T-helper 1 cell treated with Interleukin-12 subunit alpha and Interleukin-12 subunit beta and Interleukin-4 antibody, amounts not matched to agents 30 μg/mL and 1 μg/mL, for 36 hours (primary cell): ENCODE measurements around the gene UQCR11.

Experiments
- H3K27ac Mint-ChIP-seq: one replicate; pipeline ENCODE4 v1.8.0; 2021; ENCODE audit warnings: mild to moderate bottlenecking, mixed read lengths
- H3K27me3 Mint-ChIP-seq: one replicate; pipeline ENCODE4 v1.8.0; 2021; ENCODE audit warnings: low read depth, mixed read lengths
- H3K36me3 Mint-ChIP-seq: one replicate; pipeline ENCODE4 v1.8.0; 2021; ENCODE audit warnings: low read depth, mixed read lengths
- H3K4me1 Mint-ChIP-seq: one replicate; pipeline ENCODE4 v1.8.0; 2021; ENCODE audit warnings: low read depth, mixed read lengths
- H3K4me3 Mint-ChIP-seq: one replicate; pipeline ENCODE4 v1.8.0; 2021; ENCODE audit warnings: mild to moderate bottlenecking, moderate library complexity, mixed read lengths
- H3K9me3 Mint-ChIP-seq: one replicate; pipeline ENCODE4 v1.8.0; 2021; ENCODE audit warnings: mixed read lengths

Gene UQCR11

DNA sequence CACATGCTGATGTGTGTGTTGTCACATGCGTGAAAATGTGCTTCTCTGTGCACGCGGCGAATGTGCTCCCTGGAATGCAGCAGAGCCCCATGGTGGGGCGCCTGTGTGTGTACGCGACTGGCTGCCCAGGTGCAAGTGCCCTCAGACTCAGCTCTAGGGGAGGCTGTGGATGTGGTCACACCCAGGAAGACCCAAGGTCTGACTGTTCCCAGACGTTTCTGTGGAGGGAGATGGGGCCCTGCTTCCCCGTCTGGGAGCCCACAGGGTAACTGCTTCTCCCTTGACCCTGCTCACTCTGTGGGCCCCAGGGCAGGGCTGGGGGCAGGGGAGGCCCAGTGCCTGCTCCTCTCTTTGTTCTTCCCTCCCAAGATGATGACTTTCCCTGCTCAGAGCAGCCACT is 7.9 kb upstream of the UQCR11 start:
- no peak overlapping the region for H3K4me3 Mint-ChIP-seq

DNA sequence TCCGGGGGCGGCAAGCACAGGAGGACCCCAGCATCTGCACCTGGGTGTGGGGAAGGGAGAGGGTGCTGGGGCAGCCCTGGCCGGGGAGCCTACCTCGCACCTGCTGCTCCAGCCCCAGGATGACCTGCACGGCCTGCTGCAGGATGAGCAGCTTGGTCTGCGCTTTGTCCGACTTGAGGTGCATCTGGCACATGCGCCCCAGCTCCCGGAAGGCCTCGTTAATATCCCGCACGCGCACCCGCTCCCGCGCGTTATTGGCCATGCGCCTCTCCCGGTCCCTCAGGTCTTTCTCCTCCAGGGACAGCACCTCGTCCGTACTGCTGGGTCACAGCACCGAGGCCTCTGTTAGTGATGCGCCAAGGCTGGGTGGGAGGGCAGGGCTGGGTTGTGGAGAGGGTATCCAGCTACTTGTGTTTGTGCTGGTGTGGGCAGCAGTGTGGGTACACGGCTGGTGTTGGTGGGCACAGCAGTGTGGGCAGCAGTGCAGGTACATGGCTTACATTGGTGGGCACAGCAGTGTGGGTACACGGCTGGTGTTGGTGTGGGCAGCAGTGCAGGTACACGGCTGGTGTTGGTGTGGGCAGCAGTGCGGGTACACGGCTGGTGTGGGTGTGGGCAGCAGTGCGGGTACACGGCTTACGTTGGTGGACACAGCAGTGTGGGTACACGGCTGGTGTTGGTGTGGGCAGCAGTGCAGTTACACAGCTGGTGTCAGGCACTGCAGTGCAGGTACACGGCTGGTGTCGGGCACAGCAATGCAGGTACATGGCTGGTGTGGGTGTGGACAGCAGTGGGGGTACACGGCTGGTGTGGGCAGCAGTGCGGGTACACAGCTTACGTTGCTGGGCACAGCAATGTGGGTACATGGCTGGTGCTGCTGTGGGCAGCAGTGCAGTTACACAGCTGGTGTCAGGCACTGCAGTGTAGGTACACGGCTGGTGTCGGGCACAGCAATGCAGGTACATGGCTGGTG is 7.1 kb upstream of the UQCR11 start:
- Mint-ChIP-seq H3K27ac (no peak overlapping the region), H3K4me3 (no peak overlapping the region), H3K9me3 (no peaks in the 10 kb centered on the region), H3K4me1 (peaks cover 11% of the 10 kb centered on the region), H3K36me3 (peaks cover 20% of the 10 kb centered on the region), H3K27me3 (no peaks in the 10 kb centered on the region)

More for the DNA sequence above, 7.9 kb upstream of the UQCR11 start:
- no peaks in the 10 kb centered on the region for H3K27me3 Mint-ChIP-seq
- peaks cover 22% of the 10 kb centered on the region for H3K36me3 Mint-ChIP-seq
- H3K9me3 Mint-ChIP-seq = no peaks in the 10 kb centered on the region
- peaks cover 13% of the 10 kb centered on the region for H3K4me1 Mint-ChIP-seq
- no peak overlapping the region for H3K27ac Mint-ChIP-seq

DNA sequence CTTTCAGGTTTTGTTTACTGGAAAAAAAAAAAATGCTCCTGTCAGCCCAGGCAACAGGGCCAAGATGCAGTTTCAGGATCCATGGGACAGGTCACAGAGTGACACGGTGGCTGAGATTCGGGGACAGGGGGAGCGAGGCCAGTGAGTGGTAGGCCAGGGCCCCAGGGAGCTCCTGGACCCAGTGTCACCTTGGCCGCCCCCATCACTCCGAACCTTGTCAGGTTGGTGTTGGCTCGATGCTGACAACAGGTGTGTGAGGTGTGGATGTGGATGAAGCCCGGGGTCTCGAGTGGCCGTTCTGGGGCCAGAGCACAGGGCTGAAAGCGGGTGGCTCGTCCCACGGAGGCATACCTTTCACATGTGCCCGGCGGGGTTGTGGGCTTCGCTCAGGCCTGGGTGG is 6.1 kb upstream of the UQCR11 start:
- no peaks in the 10 kb centered on the region for H3K9me3 Mint-ChIP-seq
- H3K27me3 Mint-ChIP-seq = no peaks in the 10 kb centered on the region
- H3K36me3 Mint-ChIP-seq = peaks cover 17% of the 10 kb centered on the region
- no peak overlapping the region for H3K27ac Mint-ChIP-seq
- no peak overlapping the region for H3K4me3 Mint-ChIP-seq
- peaks cover 13% of the 10 kb centered on the region for H3K4me1 Mint-ChIP-seq

DNA sequence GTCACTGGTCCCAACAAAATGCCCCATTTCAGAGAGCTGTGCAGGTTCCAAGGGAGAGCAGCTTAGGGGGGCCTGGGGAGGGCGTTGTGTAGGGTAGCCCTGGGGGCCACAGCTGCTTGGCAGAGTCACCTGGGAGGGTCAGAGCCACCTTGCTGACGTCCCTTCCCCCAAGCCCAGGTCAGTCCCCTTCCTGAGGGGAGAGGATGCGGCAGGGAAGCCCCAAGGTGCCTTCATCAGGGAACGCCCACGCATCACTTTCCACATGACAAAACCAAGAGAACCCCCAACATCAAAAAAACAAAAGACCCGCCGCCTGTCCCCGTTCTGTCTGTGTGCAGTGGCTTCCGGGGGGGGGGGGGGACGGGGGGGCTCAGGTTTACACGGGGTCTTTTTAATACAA is 5.3 kb upstream of the UQCR11 start:
- no peaks in the 10 kb centered on the region for H3K27me3 Mint-ChIP-seq
- H3K27ac Mint-ChIP-seq = no peak overlapping the region
- no peak overlapping the region for H3K4me3 Mint-ChIP-seq
- H3K36me3 Mint-ChIP-seq = peaks cover 12% of the 10 kb centered on the region
- H3K4me1 Mint-ChIP-seq = peaks cover 16% of the 10 kb centered on the region
- H3K9me3 Mint-ChIP-seq = no peaks in the 10 kb centered on the region

DNA sequence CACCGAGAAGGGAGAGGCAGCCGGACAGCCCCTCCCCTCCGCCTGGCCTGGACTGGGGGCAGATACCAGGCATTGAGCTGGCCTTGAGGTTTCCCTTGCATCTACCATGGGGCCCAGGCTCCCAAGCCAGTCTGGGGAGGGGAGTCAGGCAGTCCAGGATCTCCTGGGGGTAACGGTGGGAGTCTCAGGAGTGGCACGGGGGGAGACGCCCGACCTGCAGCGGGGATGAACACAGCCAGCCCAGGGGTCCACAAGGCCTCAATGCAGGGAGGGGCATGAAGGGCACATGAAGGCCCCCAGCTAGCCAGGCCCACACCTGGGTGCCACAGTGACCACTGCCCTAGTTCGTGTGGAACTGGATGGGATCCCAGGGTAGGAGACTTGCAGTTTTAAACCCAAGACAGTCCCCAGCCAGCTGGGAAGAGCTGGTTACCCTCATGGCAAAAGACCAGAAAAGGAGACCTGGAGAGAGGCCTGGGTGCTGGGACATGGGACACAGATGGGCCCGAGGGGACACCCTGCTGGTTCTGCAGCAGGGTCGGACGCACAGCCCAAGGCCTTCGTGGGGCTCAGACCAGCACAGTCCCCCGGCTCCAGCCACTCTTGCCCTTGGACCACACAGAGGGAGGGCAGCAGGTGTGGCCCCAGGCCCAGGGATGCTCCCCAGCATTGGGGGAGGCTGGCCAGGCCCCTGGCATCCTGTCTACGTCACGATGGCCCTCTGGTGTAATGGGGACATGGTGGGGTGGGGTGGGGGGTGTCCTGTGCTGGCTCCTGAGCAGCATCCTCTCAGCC is 4.6 kb upstream of the UQCR11 start:
- H3K9me3 Mint-ChIP-seq = no peaks in the 10 kb centered on the region
- peaks cover 16% of the 10 kb centered on the region for H3K4me1 Mint-ChIP-seq
- no peaks in the 10 kb centered on the region for H3K27me3 Mint-ChIP-seq
- H3K27ac Mint-ChIP-seq = no peak overlapping the region
- no peak overlapping the region for H3K4me3 Mint-ChIP-seq
- H3K36me3 Mint-ChIP-seq = peaks cover 11% of the 10 kb centered on the region

DNA sequence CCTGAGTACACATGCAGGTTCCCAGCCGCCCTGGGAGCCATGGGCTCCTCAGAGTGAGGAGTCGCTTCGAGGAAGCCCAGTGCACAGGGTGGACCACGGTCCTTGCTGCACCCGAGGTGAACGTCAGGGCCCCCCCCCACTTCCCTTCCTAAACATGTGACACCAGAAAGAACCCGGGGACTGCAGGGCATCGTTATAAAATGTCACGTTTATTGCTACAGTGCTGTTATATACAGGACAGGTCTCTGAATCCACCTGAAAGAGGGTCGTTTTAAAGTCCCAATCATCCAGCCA is 3.8 kb upstream of the UQCR11 start:
- Mint-ChIP-seq H3K27me3 (no peaks in the 10 kb centered on the region), H3K4me3 (no peak overlapping the region), H3K9me3 (no peaks in the 10 kb centered on the region), H3K4me1 (peaks cover 20% of the 10 kb centered on the region), H3K27ac (no peak overlapping the region), H3K36me3 (peaks cover 6% of the 10 kb centered on the region)

DNA sequence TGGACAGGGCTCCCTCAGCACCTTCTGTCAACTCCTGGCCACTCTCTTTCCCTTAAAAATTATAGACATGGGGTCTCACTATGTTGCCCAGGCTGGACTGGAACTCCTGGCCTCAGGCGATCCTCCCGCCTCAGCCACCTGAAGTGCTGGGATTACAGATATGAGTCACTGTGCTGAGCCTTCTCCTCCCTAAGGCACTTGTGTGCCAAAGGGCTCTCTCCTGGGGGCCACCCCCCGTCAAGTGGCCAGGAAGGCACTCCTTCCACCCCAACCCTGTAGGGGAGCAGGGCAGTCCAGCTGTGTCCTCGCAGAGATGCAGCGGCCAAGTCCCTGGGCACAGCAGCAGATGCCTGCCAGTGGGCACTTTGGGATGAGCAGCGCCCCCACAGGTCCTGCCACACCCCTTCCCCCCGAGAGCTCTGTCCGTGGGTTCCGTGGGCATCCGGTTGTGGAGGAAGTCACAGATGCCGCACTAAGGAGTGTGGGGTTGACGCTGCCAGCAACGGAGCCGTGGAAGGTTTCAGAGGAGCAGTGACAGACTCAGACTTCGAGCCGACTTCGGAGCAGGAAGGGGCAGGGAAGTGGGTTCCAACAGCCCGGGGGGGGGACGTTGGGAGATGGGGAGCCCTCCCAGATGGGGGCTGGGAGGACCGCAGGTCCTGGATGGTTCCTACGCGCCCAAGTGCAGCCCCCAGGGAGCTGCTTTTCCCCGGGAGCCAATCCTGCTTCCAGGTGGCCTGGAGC is 3.3 kb upstream of the UQCR11 start:
- H3K4me1 Mint-ChIP-seq = peaks cover 21% of the 10 kb centered on the region

DNA sequence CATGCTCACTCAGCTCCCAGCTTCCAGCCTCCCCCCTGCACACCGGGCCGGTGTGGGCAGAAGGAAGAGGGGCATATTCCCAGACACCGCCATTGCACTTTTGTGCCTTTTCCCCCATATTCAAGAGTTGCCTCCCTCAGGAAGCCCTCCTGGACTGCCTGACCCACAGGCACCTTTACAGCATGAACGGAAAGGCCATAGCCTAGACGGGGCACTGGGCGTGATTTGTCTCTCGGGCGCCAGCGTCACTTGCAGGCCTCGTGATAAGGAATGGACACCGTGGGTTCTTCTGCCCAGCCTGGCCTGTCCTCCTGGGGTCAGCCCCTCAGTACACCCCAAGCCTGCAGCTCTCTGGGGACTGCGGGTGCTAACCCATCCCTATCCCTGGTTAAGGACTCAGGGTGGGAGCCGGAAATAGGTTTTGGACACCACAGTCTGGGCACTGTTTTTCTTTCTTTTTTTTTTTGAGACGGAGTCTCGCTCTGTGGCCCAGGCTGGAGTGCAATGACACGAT is 933 bp upstream of the UQCR11 start:
- H3K27me3 Mint-ChIP-seq = no peaks in the 10 kb centered on the region
- no peaks in the 10 kb centered on the region for H3K9me3 Mint-ChIP-seq
- H3K36me3 Mint-ChIP-seq = peaks cover 7% of the 10 kb centered on the region
- peak overlapping the region; percentile 99 for H3K27ac Mint-ChIP-seq
- peak overlapping the region; percentile 94 for H3K4me3 Mint-ChIP-seq
- peaks cover 27% of the 10 kb centered on the region for H3K4me1 Mint-ChIP-seq

More for the DNA sequence above, 3.3 kb upstream of the UQCR11 start:
- peak overlapping the region; percentile 73 for H3K27ac Mint-ChIP-seq
- peaks cover 6% of the 10 kb centered on the region for H3K36me3 Mint-ChIP-seq
- H3K27me3 Mint-ChIP-seq = no peaks in the 10 kb centered on the region
- H3K4me3 Mint-ChIP-seq = peak overlapping the region; percentile 21
- H3K9me3 Mint-ChIP-seq = no peaks in the 10 kb centered on the region

DNA sequence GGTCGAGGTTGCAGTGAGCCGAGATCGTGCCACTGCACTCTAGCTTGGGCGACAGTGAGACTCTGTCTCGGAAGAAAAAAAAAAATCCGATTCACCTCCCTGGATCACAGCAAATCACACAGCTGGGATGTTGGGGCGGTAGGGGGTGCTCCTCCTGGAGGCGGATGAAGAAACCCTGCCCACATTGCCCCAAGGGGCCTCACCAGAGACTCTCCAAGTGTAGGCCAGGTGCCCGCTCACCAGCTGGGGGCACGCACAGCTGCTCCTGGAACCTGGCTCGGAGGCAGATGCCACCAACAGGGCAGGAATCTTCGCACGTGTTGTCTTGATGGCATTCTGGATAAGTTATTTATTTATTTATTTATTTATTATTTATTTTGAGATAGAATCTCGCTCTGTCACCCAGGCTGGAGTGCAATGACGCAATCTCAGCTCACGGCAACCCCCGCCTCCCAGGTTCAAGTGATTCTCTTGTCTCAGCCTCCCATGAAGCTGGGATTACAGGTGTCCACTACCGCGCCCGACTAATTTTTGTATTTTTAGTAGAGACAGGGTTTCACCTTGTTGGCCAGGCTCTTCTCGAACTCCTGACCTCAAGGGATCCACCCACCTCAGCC is 3.1 kb downstream of the UQCR11 start:
- Mint-ChIP-seq H3K4me1 (peaks cover 19% of the 10 kb centered on the region), H3K27me3 (no peaks in the 10 kb centered on the region), H3K36me3 (peaks cover 13% of the 10 kb centered on the region), H3K9me3 (no peaks in the 10 kb centered on the region), H3K4me3 (no peak overlapping the region), H3K27ac (no peak overlapping the region)

DNA sequence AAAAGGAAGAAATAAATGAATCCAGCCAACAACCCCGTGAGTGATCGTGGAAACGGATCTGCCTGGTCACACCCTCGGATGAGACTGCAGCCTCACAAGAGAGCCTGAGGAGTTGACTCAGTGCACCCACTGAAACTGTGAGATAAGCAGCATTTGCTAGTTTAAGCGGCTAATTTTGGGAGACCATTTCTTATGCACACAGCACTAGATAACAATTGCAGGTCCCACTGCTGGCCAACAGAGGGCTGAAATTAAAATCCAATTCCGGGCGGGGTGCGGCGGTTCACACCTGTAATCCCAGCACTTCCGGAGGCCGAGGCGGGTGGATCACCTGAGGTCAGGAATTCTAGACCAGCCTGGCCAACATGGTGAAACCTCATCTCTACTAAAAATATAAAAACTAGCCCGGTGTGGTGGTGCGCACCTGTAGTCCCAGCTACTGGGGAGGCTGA is 3.6 kb downstream of the UQCR11 start:
- Mint-ChIP-seq H3K27me3 (no peaks in the 10 kb centered on the region), H3K4me1 (peaks cover 17% of the 10 kb centered on the region), H3K27ac (no peak overlapping the region), H3K36me3 (peaks cover 13% of the 10 kb centered on the region), H3K9me3 (no peaks in the 10 kb centered on the region), H3K4me3 (no peak overlapping the region)

DNA sequence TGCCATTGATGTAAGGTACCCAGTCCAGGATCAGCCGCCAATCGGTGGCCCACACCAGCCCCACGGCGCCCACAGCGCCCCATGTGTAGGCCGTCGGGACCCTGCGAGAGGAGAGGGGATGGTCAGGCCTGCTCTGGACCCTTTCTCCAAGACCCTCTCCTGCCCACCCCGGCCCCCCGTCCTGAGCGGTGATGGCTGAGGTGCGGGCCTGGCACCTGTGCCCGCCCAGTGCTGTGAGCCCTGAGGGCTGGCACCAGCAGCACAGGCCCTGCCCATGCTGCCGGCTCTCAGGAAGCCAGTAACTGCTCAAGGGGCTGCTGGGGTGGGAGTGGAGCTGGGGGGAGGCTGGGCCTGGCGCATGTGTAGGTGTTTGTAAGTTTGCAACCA is 5.8 kb downstream of the UQCR11 start:
- Mint-ChIP-seq H3K36me3 (peaks cover 15% of the 10 kb centered on the region), H3K4me1 (peaks cover 11% of the 10 kb centered on the region), H3K9me3 (no peaks in the 10 kb centered on the region), H3K4me3 (no peak overlapping the region), H3K27me3 (no peaks in the 10 kb centered on the region), H3K27ac (no peak overlapping the region)

DNA sequence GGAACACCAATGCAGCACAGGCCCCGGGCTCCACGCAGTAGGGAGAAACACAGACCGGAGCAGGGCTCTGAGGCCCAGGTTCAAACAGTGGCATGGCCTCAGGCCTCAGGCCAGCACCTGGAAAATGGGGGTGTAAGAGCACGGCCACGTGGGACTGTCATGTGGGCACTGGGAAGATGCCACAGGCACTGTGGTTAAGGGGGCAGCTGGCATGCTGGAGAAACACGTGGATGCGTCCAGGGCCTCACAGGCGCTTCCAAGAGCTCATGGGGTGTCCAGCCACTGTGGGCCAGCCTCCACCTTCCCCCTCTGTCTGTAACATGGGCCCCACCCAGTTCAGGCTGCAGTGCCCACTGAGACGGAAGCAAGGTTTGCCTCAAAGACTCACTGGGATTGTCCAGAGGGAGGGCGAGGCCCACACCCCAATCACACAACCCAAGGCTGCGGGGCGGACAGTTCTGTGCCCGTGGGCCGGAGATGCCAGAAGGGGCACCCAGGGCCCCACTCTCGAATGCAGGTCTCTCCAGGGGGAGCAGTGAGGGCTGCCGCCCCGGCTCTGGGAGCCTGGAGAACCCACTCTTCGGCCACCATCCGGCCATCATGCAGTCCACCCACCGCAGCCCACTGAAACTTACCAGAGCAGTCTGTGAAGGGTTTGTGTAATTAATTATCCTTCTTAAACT is 6.3 kb downstream of the UQCR11 start:
- Mint-ChIP-seq H3K9me3 (no peaks in the 10 kb centered on the region), H3K36me3 (peaks cover 15% of the 10 kb centered on the region), H3K27me3 (no peaks in the 10 kb centered on the region), H3K27ac (no peak overlapping the region), H3K4me3 (no peak overlapping the region), H3K4me1 (peaks cover 6% of the 10 kb centered on the region)

DNA sequence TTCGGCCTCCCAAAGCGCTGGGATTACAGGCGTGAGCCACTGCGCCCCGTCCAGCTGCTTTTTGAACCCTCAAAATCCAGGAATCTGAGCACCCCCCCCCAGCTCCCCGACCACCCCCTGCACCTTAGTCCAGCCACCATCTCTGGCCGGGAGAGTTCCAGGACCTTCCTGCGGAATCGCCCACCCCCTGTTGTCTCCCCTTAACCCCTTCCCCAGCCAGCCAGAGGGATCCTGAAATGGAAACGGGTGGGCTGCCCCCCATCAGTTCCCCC is 11.8 kb downstream of the UQCR11 start:
- Mint-ChIP-seq H3K27me3 (no peaks in the 10 kb centered on the region), H3K4me3 (peak overlapping the region; percentile 88), H3K4me1 (peaks cover 14% of the 10 kb centered on the region), H3K36me3 (peaks cover 11% of the 10 kb centered on the region), H3K9me3 (no peaks in the 10 kb centered on the region), H3K27ac (peak overlapping the region; percentile 89)
